DMS 273 (cell line): Measurements from ENCODE around the gene NCOA7.
"Not testable (repeated sequence)": the region's sequence is repeated elsewhere in the genome, so short reads cannot be mapped to it uniquely, and the experiment has no call there.

Experiments used
- DNase-seq: peaks from one replicate; lab custom pipeline; 2025; ENCODE audit not compliant: unreplicated experiment; lab: John Stamatoyannopoulos, UW

The NCOA7 gene

GRCh38 chr6:125944434-125944816 is 153.7 kb downstream of the NCOA7 start:
- peak; percentile 6 for DNase-seq

- DNase-seq = no peak
Observed at GRCh38 chr6:125944896-125945295, 154.1 kb downstream of the NCOA7 start.

GRCh38 chr6:125945378-125946141 is 154.8 kb downstream of the NCOA7 start:
- no peak for DNase-seq

- DNase-seq = no peak
Observed at GRCh38 chr6:125947615-125948014, 156.9 kb downstream of the NCOA7 start.

GRCh38 chr6:125948455-125948854 is 157.7 kb downstream of the NCOA7 start:
- DNase-seq = no peak

GRCh38 chr6:125949069-125949468 is 158.3 kb downstream of the NCOA7 start:
- DNase-seq = no peak

- no peak for DNase-seq
Observed at GRCh38 chr6:125950293-125950692, 159.5 kb downstream of the NCOA7 start.

- DNase-seq = not testable (repeated sequence)
Observed at GRCh38 chr6:125950716-125951115, 160.0 kb downstream of the NCOA7 start.

GRCh38 chr6:125951323-125951722 is 160.6 kb downstream of the NCOA7 start:
- DNase-seq = no peak

GRCh38 chr6:125952764-125953501 is 162.2 kb downstream of the NCOA7 start:
- DNase-seq = peak; percentile 49

- DNase-seq = peak; percentile 36
Observed at GRCh38 chr6:125953502-125953875, 162.7 kb downstream of the NCOA7 start.

- DNase-seq = no peak
Observed at GRCh38 chr6:125954735-125955339, 164.1 kb downstream of the NCOA7 start.

- DNase-seq = peak; percentile 18
Observed at GRCh38 chr6:125955973-125956372, 165.2 kb downstream of the NCOA7 start.

- peak; percentile 100 for DNase-seq
Observed at GRCh38 chr6:125956506-125957390, 166.0 kb downstream of the NCOA7 start, which contains the start of gene HINT3. Gene HINT3, plus strand, starts transcription at chr6:125956770. Its CDS starts 208 bp downstream, at chr6:125956978.

- DNase-seq = no peak
Observed at GRCh38 chr6:125957391-125957693, 166.6 kb downstream of the NCOA7 start.

- DNase-seq = peak; percentile 24
Observed at GRCh38 chr6:125957845-125958244, 167.1 kb downstream of the NCOA7 start.

GRCh38 chr6:125959041-125959440 is 168.3 kb downstream of the NCOA7 start:
- DNase-seq = no peak

GRCh38 chr6:125961117-125961516 is 170.4 kb downstream of the NCOA7 start:
- no peak for DNase-seq

- DNase-seq = peak; percentile 55
Observed at GRCh38 chr6:125962900-125963497, 172.2 kb downstream of the NCOA7 start.

- DNase-seq = peak; percentile 64
Observed at GRCh38 chr6:125963817-125964216, 173.1 kb downstream of the NCOA7 start.

GRCh38 chr6:125966569-125966968 is 175.8 kb downstream of the NCOA7 start:
- DNase-seq = peak; percentile 20
